Esophagus squamous epithelium (tissue), 5 donors: ENCODE measurements around the gene CCDC102A. TPM values are rescaled to one million over a fixed set of nuclear protein-coding genes. Genes with fewer than 3 reads are reported as not detected.

Experiments
- DNase-seq: peaks from one replicate; lab custom pipeline; 2025; lab: John Stamatoyannopoulos, UW
- H3K27ac ChIP-seq, 4 donors: fragments of 200-600 bp; sonication (generic); one replicate each; pipeline ENCODE4 v1.5.1; 2016 to 2019; ENCODE audit warnings: mild to moderate bottlenecking in 1 of 4
- H3K27me3 ChIP-seq, 4 donors: fragments of 200-600 bp; sonication (generic); 1 replicate in 3 of 4; 2 replicates in 1 of 4; pipeline versions ENCODE4 v1.5.1 to v1.6.0; 2017 to 2021; ENCODE audit warnings: antibody characterized with exemption in 1 of 4
- H3K36me3 ChIP-seq, 3 donors: fragments of 200-600 bp; sonication (generic); one replicate each; pipeline ENCODE4 v1.5.1; 2016 to 2019
- H3K4me1 ChIP-seq, 3 donors: fragments of 200-600 bp; sonication (generic); one replicate each; pipeline ENCODE4 v1.5.1; 2017 to 2019
- H3K4me3 ChIP-seq, 4 donors: fragments of 200-600 bp; sonication (generic); 1 replicate in 3 of 4; 2 replicates in 1 of 4; pipeline ENCODE4 v1.5.1; 2016 to 2019; ENCODE audit warnings: mild to moderate bottlenecking in 2 of 4, moderate library complexity in 1 of 4
- H3K9me3 ChIP-seq, 3 donors: fragments of 200-600 bp; sonication (generic); one replicate each; pipeline ENCODE4 v1.5.1; 2016 to 2019
- POLR2A ChIP-seq, 4 donors: fragments of 450-650 bp; IDR thresholded peaks; one replicate each; pipeline ENCODE4 v1.6.1; 2017; ENCODE audit warnings: antibody characterized with exemption in 4 of 4, mild to moderate bottlenecking in 4 of 4, moderate library complexity in 3 of 4
- WGBS, 2 donors: methylation state at CpG; one replicate each; pipeline ENCODE4 v1.1.5; 2018; 5-methylcytosine and 5-hydroxymethylcytosine counted together
- intact Hi-C: fragments of 100-400 bp; cut with DNase I; formaldehyde crosslinking; loops from one replicate; pipeline ENCODE4 v1.15.0; 2022
- total RNA-seq, 4 donors: library from RNA; depleted of rRNA; stranded (reverse); fragments of >200 nt; gene quantifications; one replicate each; pipeline ENCODE4 v1.1.0, GENCODE V29; 2016
- TF ChIP-seq, protein P1 (sequence below), 6 experiments: fragments of 450-650 bp in 4 of 6; fragments of 200-600 bp in 2 of 6; sonication (generic) in 2 of 6; IDR thresholded peaks; one replicate each; pipeline ENCODE4 v1.5.1; 2016 to 2019; ENCODE audit warnings: antibody characterized with exemption in 6 of 6, mild to moderate bottlenecking in 4 of 6, moderate library complexity in 4 of 6
- donor health status: DM: yes; HTN: yes; CAD: no.

Gene CCDC102A
- total RNA-seq, 4 donors from 2014 or later: 3.5 to 10.9 (median 6.9) TPM

DNA sequence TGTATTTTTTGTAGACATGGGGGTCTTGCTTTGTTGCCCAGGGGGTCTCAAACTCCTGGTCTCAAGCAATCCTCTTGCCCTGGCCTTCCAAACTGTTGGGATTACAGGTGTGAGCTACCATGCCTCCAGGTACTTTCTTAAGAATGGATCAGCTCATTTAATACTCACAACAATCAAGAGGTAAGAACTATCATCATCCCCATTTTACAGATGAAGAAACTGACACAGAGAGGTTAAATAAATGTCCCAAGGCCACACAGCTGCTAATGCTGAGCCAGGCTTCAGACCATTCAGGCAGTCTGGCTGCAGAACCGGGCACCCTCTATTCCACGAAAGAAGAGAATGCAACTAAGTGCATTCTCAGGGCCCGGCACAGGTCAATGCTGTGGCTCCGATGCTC, 22.0 kb downstream of the CCDC102A start:
- intact Hi-C loops: no loop called here
- Histone ChIP-seq H3K27me3 (no peaks in the 10 kb centered on the region), H3K27ac (peak overlapping the region in 2 of 4 donors; percentile 9 to 38), H3K9me3 (no peaks in the 10 kb centered on the region), H3K36me3 (peaks cover 0 to 67% (median 6%) of the 10 kb centered on the region in 3 donors), H3K4me1 (peaks cover 0 to 9% (median 0%) of the 10 kb centered on the region in 3 donors), H3K4me3 (no peak overlapping the region)
- no peak for TF ChIP-seq POLR2A (IDR thresholded peaks at IDR 0.05)
- TF ChIP-seq, protein P1, sequence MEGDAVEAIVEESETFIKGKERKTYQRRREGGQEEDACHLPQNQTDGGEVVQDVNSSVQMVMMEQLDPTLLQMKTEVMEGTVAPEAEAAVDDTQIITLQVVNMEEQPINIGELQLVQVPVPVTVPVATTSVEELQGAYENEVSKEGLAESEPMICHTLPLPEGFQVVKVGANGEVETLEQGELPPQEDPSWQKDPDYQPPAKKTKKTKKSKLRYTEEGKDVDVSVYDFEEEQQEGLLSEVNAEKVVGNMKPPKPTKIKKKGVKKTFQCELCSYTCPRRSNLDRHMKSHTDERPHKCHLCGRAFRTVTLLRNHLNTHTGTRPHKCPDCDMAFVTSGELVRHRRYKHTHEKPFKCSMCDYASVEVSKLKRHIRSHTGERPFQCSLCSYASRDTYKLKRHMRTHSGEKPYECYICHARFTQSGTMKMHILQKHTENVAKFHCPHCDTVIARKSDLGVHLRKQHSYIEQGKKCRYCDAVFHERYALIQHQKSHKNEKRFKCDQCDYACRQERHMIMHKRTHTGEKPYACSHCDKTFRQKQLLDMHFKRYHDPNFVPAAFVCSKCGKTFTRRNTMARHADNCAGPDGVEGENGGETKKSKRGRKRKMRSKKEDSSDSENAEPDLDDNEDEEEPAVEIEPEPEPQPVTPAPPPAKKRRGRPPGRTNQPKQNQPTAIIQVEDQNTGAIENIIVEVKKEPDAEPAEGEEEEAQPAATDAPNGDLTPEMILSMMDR (IDR thresholded peaks at IDR 0.05): no peak
- WGBS, 2 donors: 79 to 96% methylated on average over 4 of the region's 4 CpGs
- DNase-seq: no peak

DNA sequence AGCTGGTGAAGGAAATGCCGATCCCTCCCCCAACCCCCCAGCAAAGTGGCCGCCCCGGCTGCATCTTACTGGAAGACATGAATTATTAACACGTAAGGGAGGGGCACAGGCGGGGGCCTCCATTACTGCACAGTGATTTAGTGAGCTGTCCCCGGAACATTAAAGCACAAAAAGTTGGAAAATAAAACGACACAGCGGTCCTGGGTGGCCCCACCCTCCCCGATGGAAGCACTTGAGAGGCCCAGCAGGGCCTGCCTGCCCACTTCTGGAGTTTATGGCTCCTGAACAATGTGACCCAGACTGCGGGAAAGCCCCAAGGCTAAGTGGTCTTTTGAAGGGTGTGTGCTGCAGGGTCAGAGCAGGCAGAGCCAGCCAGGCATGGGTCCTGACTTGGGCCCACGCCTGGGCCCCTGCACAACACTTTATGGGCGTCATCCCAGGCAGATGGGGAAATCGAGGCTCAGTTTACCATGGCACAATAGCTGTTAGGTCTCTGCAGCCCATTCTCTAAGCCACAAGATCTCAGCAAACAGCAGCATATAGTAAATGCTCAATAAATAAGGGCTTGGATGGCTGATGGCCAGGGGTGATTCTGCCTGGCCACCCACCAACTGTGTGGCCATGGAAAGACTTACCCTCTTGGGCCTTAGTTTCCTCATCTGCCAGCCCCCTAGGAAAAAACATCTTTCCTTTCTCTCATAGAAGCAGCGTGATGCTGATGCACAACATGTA, 22.8 kb downstream of the CCDC102A start:
- H3K36me3 ChIP-seq: peaks cover 0 to 64% (median 6%) of the 10 kb centered on the region in 3 donors
- peaks cover 0 to 9% (median 0%) of the 10 kb centered on the region in 3 donors for H3K4me1 ChIP-seq
- DNase-seq: no peak
- H3K4me3 ChIP-seq: no peak overlapping the region
- WGBS, 2 donors: 69 to 81% methylated on average over 9 to 12 of the region's 14 CpGs
- H3K9me3 ChIP-seq: no peaks in the 10 kb centered on the region
- intact Hi-C loops: no loop called here
- no peaks in the 10 kb centered on the region for H3K27me3 ChIP-seq
- TF ChIP-seq POLR2A (IDR thresholded peaks at IDR 0.05): no peak
- TF ChIP-seq, protein P1 (IDR thresholded peaks at IDR 0.05): no peak
- no peak overlapping the region for H3K27ac ChIP-seq

DNA sequence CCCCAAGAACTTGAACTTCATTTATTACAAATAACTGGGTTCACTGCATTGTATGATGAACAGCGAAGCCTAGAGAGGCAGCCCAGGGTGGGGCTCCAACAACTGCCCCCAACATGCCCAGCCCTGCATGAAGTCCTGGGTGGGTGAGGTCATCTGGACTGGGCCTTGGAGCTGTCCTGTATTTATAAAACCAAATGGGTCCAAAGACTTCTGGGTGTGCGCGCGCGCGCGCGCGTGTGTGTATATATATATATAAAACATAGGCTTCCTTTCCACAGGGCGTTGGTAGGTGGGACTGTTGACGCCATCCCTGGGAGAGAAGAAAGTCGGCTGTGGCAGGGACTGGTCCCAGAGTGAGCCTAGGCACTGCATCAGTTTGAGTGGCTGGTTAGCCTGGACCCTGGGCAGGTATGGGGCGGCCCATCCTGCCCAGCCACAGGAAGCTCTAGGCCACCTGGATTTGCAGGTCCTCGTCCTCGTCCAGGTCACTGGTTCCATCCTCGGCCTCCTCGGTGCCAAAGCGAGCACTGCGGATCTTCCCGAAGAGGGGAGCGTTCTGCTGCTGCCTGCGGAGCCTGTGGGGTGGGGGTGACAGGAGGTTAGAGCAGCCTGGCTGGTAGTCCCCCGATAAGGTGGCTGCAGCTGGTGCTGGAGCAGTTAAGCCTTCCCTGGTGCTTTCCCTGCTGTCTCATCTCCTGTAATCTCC, 23.9 kb downstream of the CCDC102A start:
- H3K27me3 ChIP-seq: peaks cover 0 to 5% (median 0%) of the 10 kb centered on the region in 4 donors
- H3K4me3 ChIP-seq: no peak overlapping the region
- H3K36me3 ChIP-seq: peaks cover 0 to 53% (median 0%) of the 10 kb centered on the region in 3 donors
- H3K27ac ChIP-seq: no peak overlapping the region
- 86 to 90% methylated on average over 13 to 17 of the region's 23 CpGs for WGBS, 2 donors
- peaks cover 0 to 9% (median 0%) of the 10 kb centered on the region in 3 donors for H3K4me1 ChIP-seq
- TF ChIP-seq POLR2A (IDR thresholded peaks at IDR 0.05): no peak
- TF ChIP-seq, protein P1 (IDR thresholded peaks at IDR 0.05): no peak
- intact Hi-C loops: no loop called here
- no peaks in the 10 kb centered on the region for H3K9me3 ChIP-seq
- DNase-seq: no peak

DNA sequence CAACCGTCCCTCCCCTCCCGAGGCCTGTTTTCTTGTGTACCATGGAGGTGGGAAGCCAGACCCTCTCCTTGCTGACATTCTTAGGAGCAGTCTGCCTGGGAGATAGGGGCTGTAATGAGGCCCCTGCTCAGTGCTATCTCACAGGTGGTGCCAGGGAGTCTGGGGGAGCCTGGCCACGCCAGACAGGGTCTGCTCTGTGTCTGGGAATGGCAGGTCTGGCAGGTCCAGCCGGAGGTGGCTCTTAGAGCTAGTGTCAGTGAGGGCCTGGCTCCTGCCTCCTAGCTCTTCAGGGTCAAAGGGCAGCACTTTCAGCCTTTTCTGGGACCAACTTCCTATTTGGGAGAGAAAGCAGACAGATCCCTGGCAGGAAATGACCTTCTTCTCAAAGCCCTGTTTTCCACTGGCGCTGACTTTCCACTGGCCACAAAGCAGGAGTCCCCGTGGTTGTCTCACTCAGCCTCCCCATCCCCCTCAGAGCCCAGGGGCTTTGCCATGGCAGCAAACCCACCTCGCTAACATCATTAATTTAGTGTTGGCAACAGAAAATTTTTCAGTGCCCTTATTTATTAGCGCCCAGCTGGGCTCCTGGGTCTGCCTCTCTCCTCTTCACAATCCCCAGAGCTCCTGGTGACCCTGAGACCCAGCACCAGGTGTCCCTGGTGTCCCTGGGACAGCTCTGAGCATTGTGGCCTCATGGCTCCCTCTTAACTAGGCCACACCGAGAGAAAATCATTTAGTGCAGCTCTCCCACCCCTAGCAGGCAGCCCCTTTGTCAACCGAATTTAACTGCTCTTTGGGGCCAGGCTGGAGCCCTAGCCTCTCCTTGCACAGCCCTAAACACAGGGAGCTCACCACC, 26.1 kb downstream of the CCDC102A start:
- Histone ChIP-seq H3K27me3 (peaks cover 0 to 5% (median 0%) of the 10 kb centered on the region in 4 donors), H3K4me1 (peaks cover 0 to 9% (median 0%) of the 10 kb centered on the region in 3 donors), H3K9me3 (no peaks in the 10 kb centered on the region), H3K36me3 (peaks cover 0 to 35% (median 0%) of the 10 kb centered on the region in 3 donors), H3K27ac (no peak overlapping the region), H3K4me3 (no peak overlapping the region)
- no peak for DNase-seq
- no peak for TF ChIP-seq POLR2A (IDR thresholded peaks at IDR 0.05)
- TF ChIP-seq, protein P1 (IDR thresholded peaks at IDR 0.05): no peak
- intact Hi-C loops: no loop called here
- WGBS, 2 donors: 43 to 52% methylated on average over 8 of the region's 10 CpGs
